ENCODE data around the gene CLTC. TPM values are rescaled to one million over a fixed set of nuclear protein-coding genes. Genes with fewer than 3 reads are reported as not detected.

The CLTC gene
- total and polyA plus RNA-seq, 2 of the 8 experiments (the other 6 are each of a cell fraction or from before 2014, with no cell fraction given): 175 to 283 TPM

DNA sequence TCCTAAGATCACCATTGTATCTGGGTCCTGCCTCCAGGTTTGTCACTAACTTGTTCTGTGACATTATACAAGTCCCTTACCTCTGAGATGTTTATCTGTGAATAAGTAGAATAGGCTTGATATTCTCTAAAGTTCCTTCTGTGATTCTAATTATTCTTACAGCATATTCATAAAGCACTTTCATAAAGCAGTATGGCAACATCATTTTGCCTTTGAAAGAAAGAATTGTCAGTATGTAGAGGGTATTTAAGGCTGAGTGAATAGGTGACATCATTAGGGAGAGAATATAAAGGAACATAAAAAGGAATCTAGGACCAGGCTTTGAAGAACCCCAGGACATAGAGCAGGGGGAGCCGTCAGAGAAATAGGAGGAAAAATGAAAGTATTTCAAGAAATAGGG lies 103.3 kb downstream of the CLTC start (continued):
- TF ChIP-seq, protein P1, sequence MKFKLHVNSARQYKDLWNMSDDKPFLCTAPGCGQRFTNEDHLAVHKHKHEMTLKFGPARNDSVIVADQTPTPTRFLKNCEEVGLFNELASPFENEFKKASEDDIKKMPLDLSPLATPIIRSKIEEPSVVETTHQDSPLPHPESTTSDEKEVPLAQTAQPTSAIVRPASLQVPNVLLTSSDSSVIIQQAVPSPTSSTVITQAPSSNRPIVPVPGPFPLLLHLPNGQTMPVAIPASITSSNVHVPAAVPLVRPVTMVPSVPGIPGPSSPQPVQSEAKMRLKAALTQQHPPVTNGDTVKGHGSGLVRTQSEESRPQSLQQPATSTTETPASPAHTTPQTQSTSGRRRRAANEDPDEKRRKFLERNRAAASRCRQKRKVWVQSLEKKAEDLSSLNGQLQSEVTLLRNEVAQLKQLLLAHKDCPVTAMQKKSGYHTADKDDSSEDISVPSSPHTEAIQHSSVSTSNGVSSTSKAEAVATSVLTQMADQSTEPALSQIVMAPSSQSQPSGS (IDR thresholded peaks at IDR 0.05; ENCODE audit: low read length): no peak
- TF ChIP-seq TEAD4 (IDR thresholded peaks at IDR 0.05; ENCODE audit: low read depth, low read length): no peak
- no peak for TF ChIP-seq EGR1 (IDR thresholded peaks at IDR 0.05; ENCODE audit: borderline replicate concordance, low read depth, low read length)
- no peak for TF ChIP-seq SP2 (IDR thresholded peaks at IDR 0.05; ENCODE audit: low read length)
- no peak for TF ChIP-seq GABPA (IDR thresholded peaks at IDR 0.05; ENCODE audit: borderline replicate concordance, insufficient read depth, low read length)

Measured in H1 (cell line).